Astrocyte of the cerebellum (primary cell): Measurements from ENCODE around the gene SDK2.

Source experiments
- DNase-seq: peaks from one replicate; pipeline ENCODE4 v3.0.0-alpha.2; 2011; ENCODE audit warnings: low read depth
- H3K4me3 ChIP-seq: 2 replicates; pipeline ENCODE4 v1.5.1; 2011; ENCODE audit warnings: mild to moderate bottlenecking, low read depth, low read length, moderate library complexity
- in situ Hi-C: cut with HindIII; loops from 2 replicates; pipeline ENCODE4 v1.10.0; 2017; ENCODE audit warnings: low sequenced_read_pairs
- TF ChIP-seq, protein P1 (sequence below): IDR thresholded peaks from 2 replicates; pipeline ENCODE4 v1.5.1; 2012; ENCODE audit warnings: low read length, low read depth, moderate library complexity, mild to moderate bottlenecking; ENCODE audit errors: missing control alignments

The SDK2 gene

DNA sequence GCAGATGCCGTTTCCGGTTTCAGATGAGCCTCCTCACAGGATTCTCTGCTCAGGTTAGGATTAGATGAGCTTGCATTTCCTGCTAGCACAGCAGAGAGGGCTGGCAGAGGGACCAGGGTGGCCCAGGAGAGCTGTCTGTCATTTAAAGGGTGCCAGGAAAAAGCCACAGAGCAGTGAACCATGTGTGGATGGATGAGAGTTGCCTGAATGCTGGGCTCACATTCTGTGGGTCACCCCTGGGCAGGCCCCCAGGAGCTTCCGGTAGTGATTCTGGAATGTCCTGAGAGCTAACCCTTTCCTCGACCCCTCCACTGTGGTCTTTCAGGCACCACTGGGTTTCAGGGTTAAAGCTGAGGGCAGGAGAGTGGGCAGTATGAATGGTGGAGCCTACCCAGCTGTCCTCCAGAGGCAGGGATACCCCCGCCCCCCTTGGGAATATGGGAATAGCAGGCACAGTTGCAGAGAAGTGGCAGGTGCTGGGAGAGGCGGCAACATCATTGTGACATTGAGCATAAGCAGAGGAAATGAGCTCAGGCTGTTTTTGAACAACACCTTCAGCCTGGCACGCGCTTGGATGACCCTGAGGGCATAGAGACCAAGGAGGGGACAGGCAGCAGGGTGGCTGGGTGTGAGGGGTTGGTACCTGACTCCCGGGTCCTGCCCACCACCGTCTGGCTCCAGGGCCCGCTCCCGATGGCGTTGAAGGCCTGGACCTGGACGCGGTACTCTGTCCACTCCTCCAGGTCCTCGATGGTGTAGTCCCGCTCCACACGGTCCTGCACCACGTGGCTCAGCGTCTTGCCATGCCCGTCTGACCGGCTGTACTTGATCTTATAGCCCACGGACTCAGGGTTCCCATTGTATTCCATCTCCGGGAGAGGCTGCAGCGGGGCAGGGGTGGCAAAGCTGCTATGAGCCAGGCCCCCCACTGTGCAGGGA is 249.5 kb downstream of the SDK2 start:
- no peak overlapping the region for H3K4me3 ChIP-seq
- in situ Hi-C loops = no loop called here
- no peak for DNase-seq
- TF ChIP-seq, protein P1, sequence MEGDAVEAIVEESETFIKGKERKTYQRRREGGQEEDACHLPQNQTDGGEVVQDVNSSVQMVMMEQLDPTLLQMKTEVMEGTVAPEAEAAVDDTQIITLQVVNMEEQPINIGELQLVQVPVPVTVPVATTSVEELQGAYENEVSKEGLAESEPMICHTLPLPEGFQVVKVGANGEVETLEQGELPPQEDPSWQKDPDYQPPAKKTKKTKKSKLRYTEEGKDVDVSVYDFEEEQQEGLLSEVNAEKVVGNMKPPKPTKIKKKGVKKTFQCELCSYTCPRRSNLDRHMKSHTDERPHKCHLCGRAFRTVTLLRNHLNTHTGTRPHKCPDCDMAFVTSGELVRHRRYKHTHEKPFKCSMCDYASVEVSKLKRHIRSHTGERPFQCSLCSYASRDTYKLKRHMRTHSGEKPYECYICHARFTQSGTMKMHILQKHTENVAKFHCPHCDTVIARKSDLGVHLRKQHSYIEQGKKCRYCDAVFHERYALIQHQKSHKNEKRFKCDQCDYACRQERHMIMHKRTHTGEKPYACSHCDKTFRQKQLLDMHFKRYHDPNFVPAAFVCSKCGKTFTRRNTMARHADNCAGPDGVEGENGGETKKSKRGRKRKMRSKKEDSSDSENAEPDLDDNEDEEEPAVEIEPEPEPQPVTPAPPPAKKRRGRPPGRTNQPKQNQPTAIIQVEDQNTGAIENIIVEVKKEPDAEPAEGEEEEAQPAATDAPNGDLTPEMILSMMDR = no peak

DNA sequence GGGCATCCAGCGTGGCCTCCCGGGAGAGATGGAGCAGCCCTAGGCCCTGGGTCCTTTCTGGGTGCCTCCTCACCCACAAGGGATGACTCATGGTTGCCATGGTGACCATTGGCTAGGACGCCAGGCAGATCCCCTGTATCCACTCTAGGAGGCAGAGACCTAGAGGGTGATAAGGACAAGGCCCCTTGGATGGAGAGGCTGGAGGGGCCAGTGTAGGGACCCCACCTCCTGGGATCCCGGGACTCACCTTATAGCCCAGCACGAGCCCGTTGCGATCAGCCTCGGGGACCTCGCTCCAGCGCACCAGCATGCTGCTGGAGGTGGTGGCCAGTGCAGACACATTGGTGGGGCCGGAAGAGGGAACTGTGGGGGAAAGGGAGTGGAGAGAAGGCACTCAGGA is 250.3 kb downstream of the SDK2 start:
- in situ Hi-C loops = no loop called here
- TF ChIP-seq, protein P1 = no peak
- no peak for DNase-seq
- H3K4me3 ChIP-seq = no peak overlapping the region

DNA sequence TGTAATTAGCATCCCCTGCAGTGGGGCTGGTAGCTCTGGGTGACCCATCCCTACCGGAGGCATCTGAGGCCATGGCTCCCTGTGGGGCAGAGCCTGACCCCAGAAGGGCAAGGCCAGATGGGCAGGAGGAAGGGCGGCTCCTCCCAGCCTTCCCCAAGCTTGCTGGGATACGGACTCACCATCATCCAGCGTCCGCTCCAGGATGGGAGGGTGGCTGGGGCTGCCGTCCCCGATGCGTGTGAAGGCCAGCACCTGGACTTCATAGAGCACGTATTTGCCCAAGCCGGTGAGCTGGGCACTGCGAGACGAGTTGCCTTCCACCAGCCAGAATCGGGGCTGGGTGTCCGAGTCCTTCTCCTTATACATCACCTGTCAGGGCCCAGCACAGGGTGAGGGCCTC is 250.9 kb downstream of the SDK2 start:
- H3K4me3 ChIP-seq = no peak overlapping the region
- no peak for DNase-seq
- TF ChIP-seq, protein P1 = no peak
- in situ Hi-C loops = no loop called here

DNA sequence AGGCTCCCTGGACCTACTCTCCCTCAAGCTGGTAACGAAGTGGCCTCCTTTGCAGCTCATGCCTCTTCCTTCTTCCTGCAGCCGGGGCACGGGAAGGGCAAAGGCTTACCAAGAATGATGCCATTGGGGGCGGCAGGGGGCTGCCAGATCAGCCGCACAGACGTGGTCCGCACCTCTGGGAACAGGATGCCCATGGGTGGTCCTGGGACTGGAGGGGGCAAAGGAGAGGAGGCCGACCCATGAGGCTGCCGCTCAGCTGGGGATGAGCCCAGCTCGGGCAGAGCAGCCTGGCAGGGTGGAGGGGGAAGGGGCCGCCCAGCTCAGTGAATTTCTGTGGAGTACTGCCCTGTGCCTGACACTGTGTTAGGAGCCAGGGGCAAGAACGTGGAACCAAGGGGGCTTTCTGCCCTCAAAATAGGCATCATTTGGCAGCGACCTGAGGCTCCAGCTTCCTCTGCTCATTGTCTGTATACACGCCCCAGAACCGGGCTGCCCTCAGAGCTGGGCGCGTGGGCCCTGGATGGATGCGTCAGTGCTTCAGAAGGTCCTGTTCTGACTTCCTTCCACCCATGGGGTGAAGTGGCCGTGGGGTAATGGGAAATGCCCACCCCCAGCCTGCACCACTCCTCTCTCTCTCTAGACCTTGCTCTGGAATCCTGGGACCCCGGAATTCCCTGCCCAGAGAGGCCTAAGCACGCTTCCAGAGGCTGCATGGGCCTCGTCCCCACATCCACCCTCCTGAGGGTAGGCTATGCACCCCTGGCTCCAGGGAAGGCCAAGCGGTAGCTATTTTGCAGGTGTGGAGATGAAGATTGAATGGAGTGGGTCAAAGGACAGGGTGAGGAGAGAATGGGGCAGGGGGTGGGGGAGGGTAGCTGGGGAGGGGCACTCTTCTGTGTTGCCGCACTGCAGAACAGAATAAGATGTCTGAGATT is 252.6 kb downstream of the SDK2 start:
- DNase-seq = no peak
- in situ Hi-C loops = no loop called here
- TF ChIP-seq, protein P1 = no peak
- H3K4me3 ChIP-seq = no peak overlapping the region

DNA sequence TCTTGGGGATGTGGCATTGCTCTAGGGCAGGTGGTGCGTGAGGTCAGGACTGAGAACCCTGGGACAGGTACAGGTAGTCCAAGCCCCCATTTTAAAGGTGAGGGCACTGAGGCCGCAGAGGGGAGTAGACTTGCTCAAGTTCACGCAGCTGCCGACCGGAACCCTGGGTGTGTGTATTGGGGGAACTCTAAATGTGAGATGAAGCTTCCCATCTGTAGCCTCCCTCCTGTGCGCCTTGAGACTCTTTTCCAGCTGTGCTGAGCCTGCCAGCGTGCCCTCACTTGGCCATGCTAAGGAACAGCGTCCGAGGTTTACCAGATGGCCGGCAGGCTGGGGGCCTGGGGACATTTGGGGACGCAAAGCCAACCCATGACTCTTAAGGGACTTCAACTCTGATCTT is 253.4 kb downstream of the SDK2 start:
- no peak overlapping the region for H3K4me3 ChIP-seq
- DNase-seq = no peak
- TF ChIP-seq, protein P1 = no peak
- in situ Hi-C loops = no loop called here

DNA sequence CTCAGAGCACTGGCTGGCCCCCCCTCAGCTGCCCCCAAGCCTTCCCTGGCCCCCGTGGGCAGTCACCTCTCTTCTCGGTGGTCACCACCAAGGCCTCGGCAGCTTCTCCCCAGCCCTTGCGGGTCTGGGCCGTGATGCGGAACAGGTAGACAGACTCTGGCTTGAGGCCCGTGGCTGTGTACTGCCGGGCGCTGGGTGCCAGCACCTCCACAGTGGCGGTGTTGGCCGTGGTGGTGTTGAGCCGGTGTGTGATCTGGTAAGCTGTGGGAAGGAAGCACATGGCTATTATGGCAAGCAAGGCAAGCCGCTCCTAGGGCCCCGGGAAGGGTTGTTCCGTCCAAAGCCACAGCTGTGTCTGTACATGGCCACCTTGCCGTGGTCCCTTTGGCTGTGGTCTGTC is 254.0 kb downstream of the SDK2 start:
- in situ Hi-C loops = no loop called here
- H3K4me3 ChIP-seq = no peak overlapping the region
- no peak for DNase-seq
- TF ChIP-seq, protein P1 = no peak
